PFSK-1 (cell line): ENCODE results near the gene HPCAL1.

Source experiments
- FOXP2 ChIP-seq: optimal IDR thresholded peaks from 2 replicates; pipeline ENCODE3; 2011; ENCODE audit warnings: borderline replicate concordance, control low read depth, inconsistent platforms; ENCODE audit not compliant: insufficient read depth; ENCODE audit errors: extremely low read length, extremely low read depth
- POLR2AphosphoS5 ChIP-seq: IDR thresholded peaks from 2 replicates; pipeline ENCODE4 v1.6.1; 2012; ENCODE audit warnings: low read depth, mild to moderate bottlenecking, control low read depth, low read length, moderate library complexity
- REST ChIP-seq, 2 experiments: IDR thresholded peaks; 2 replicates each; pipeline versions ENCODE4 v1.6.1 to v1.8.0; 2011 to 2012; ENCODE audit warnings: low read depth in 2 of 2, low read length in 2 of 2, control low read depth in 1 of 2, inconsistent platforms in 1 of 2, mild to moderate bottlenecking in 1 of 2, moderate library complexity in 1 of 2; ENCODE audit not compliant: insufficient read depth in 1 of 2
- SIN3A ChIP-seq: IDR thresholded peaks from 2 replicates; pipeline ENCODE4 v1.6.1; 2012; ENCODE audit warnings: mild to moderate bottlenecking, low read length, moderate library complexity, borderline replicate concordance; ENCODE audit not compliant: insufficient read depth
- TAF1 ChIP-seq: IDR thresholded peaks from 2 replicates; pipeline ENCODE4 v1.6.1; 2012; ENCODE audit warnings: low read length, control low read depth, borderline replicate concordance; ENCODE audit not compliant: insufficient read depth

The HPCAL1 gene

GRCh38 chr2:10306901-10307463, 4.3 kb downstream of the HPCAL1 start:
- TF ChIP-seq REST (IDR thresholded peaks at IDR 0.05; ENCODE audit: insufficient read depth in 1 of 2, low read depth in 2 of 2, low read length in 2 of 2): no peak
- no peak for TF ChIP-seq POLR2AphosphoS5
- no peak for TF ChIP-seq SIN3A
- no peak for TF ChIP-seq TAF1
- no peak for TF ChIP-seq FOXP2

- TF ChIP-seq FOXP2 (no peak), POLR2AphosphoS5 (no peak), SIN3A (no peak)
Observed at GRCh38 chr2:10307561-10308156, 5.0 kb downstream of the HPCAL1 start.

- TF ChIP-seq POLR2AphosphoS5 (no peak), REST (IDR thresholded peaks at IDR 0.05; ENCODE audit: insufficient read depth in 1 of 2, low read depth in 2 of 2, low read length in 2 of 2) (no peak), FOXP2 (no peak), SIN3A (no peak), TAF1 (no peak)
Observed at GRCh38 chr2:10308866-10309265, 6.2 kb downstream of the HPCAL1 start.

- TF ChIP-seq REST (IDR thresholded peaks at IDR 0.05; ENCODE audit: insufficient read depth in 1 of 2, low read depth in 2 of 2, low read length in 2 of 2): no peak
- TF ChIP-seq FOXP2: no peak
- no peak for TF ChIP-seq TAF1
- TF ChIP-seq POLR2AphosphoS5: no peak
- no peak for TF ChIP-seq SIN3A
Observed at GRCh38 chr2:10309286-10309685, 6.6 kb downstream of the HPCAL1 start.

GRCh38 chr2:10310309-10310888, 7.7 kb downstream of the HPCAL1 start:
- TF ChIP-seq SIN3A: no peak
- no peak for TF ChIP-seq TAF1
- no peak for TF ChIP-seq POLR2AphosphoS5
- TF ChIP-seq REST (IDR thresholded peaks at IDR 0.05; ENCODE audit: insufficient read depth in 1 of 2, low read depth in 2 of 2, low read length in 2 of 2): no peak
- no peak for TF ChIP-seq FOXP2
